IMR-90 (cell line): ENCODE results near the gene NLRC5. TPM values are rescaled to one million over a fixed set of nuclear protein-coding genes. Genes with fewer than 3 reads are reported as not detected.

ENCODE experiments used
- ATAC-seq: fragments of 200-7000 bp; cut with Tn5 transposase; 2 replicates; pipeline ENCODE4 v1.9.1; 2020; ENCODE audit warnings: low read depth, mild to moderate bottlenecking, moderate library complexity
- BruUV-seq: library from RNA; stranded (reverse); fragments of 400-500 nt; replicated peaks from 2 replicates; lab custom pipeline; 2021; lab: Mats Ljungman, UMichigan
- CTCF ChIA-PET: fragments of 300-600 bp; formaldehyde crosslinking; extraction: SDS; loops from one replicate; lab custom pipeline; 2021; ENCODE audit warnings: antibody characterized with exemption; lab: Yijun Ruan, JAX
- POLR2A ChIA-PET: fragments of 300-600 bp; sonication (Branson Sonifier 250); formaldehyde crosslinking; loops from one replicate; lab custom pipeline; 2022; ENCODE audit warnings: antibody characterized with exemption; ENCODE audit not compliant: unreplicated experiment; lab: Charles Lee
- DNase-seq: peaks from one replicate; pipeline ENCODE4 v3.0.0; 2013
- H2AFZ ChIP-seq: replicated peaks from 2 replicates; pipeline ENCODE3; 2013; ENCODE audit warnings: low read length, mild to moderate bottlenecking; ENCODE audit not compliant: poor library complexity
- H2AK5ac ChIP-seq: 2 replicates; pipeline ENCODE4 v1.6.1; 2013; ENCODE audit warnings: low read depth, low read length, inconsistent platforms
- H2AK9ac ChIP-seq: replicated peaks from 2 replicates; pipeline ENCODE3; 2013; ENCODE audit warnings: mild to moderate bottlenecking, low read depth, low read length, moderate library complexity; ENCODE audit not compliant: poor library complexity
- H2BK120ac ChIP-seq: 2 replicates; pipeline ENCODE4 v1.6.1; 2013; ENCODE audit warnings: low read depth, low read length, inconsistent platforms
- H2BK15ac ChIP-seq: 3 replicates; pipeline ENCODE4 v1.6.1; 2013; ENCODE audit warnings: low read depth, low read length, inconsistent platforms
- H2BK20ac ChIP-seq: 2 replicates; pipeline ENCODE4 v1.6.1; 2013; ENCODE audit warnings: low read depth, mild to moderate bottlenecking, inconsistent platforms, low read length, moderate library complexity
- H2BK5ac ChIP-seq: 2 replicates; pipeline ENCODE4 v1.6.1; 2013; ENCODE audit warnings: mild to moderate bottlenecking, low read depth, low read length, inconsistent platforms; ENCODE audit not compliant: poor library complexity, severe bottlenecking
- H3K14ac ChIP-seq: replicated peaks from 2 replicates; pipeline ENCODE4 v1.6.1; 2013; ENCODE audit warnings: low read depth, low read length, inconsistent platforms
- H3K18ac ChIP-seq: 2 replicates; pipeline ENCODE4 v1.6.1; 2013; ENCODE audit warnings: low read depth, low read length, control low read depth
- H3K23ac ChIP-seq: 2 replicates; pipeline ENCODE4 v1.6.1; 2013; ENCODE audit warnings: low read depth, low read length, inconsistent platforms
- H3K27ac ChIP-seq: 2 replicates; pipeline ENCODE4 v1.5.1; 2013; ENCODE audit warnings: mild to moderate bottlenecking, control low read depth, low read length; ENCODE audit not compliant: insufficient read depth
- H3K27me3 ChIP-seq: 2 replicates; pipeline ENCODE4 v1.6.1; 2013; ENCODE audit warnings: low read length; ENCODE audit not compliant: control insufficient read depth, insufficient read depth
- H3K36me3 ChIP-seq: 2 replicates; pipeline ENCODE4 v1.6.1; 2013; ENCODE audit warnings: low read length, mixed read lengths; ENCODE audit not compliant: control insufficient read depth, insufficient read depth
- H3K4ac ChIP-seq: 2 replicates; pipeline ENCODE4 v1.6.1; 2013; ENCODE audit warnings: low read depth, low read length, inconsistent platforms
- H3K4me1 ChIP-seq: 2 replicates; pipeline ENCODE4 v1.6.1; 2013; ENCODE audit warnings: low read length, mixed read lengths; ENCODE audit not compliant: control insufficient read depth, insufficient read depth
- H3K4me2 ChIP-seq: 2 replicates; pipeline ENCODE4 v1.6.1; 2013; ENCODE audit warnings: low read depth, mild to moderate bottlenecking, control low read depth, low read length, moderate library complexity
- H3K4me3 ChIP-seq: 2 replicates; pipeline ENCODE4 v1.5.1; 2013; ENCODE audit warnings: low read depth, mild to moderate bottlenecking, control low read depth, low read length, moderate library complexity; ENCODE audit not compliant: insufficient read depth
- H3K56ac ChIP-seq: 2 replicates; pipeline ENCODE4 v1.6.1; 2013; ENCODE audit warnings: low read length, inconsistent platforms; ENCODE audit not compliant: insufficient read depth; ENCODE audit errors: extremely low read depth
- H3K79me1 ChIP-seq, 2 experiments: 2 replicates each; pipeline ENCODE4 v1.6.1; 2013; ENCODE audit warnings: low read length in 2 of 2, inconsistent platforms in 1 of 2, low read depth in 1 of 2
- H3K9ac ChIP-seq: 2 replicates; pipeline ENCODE4 v1.6.1; 2013; ENCODE audit warnings: low read depth, low read length, control low read depth
- H3K9me1 ChIP-seq: 2 replicates; pipeline ENCODE4 v1.6.1; 2013; ENCODE audit warnings: low read length, inconsistent platforms; ENCODE audit not compliant: insufficient read depth
- H3K9me3 ChIP-seq: 2 replicates; pipeline ENCODE4 v1.6.1; 2013; ENCODE audit warnings: low read length; ENCODE audit not compliant: control insufficient read depth, insufficient read depth
- H4K20me1 ChIP-seq: 2 replicates; pipeline ENCODE4 v1.6.1; 2013; ENCODE audit warnings: low read length, inconsistent platforms; ENCODE audit not compliant: insufficient read depth
- H4K5ac ChIP-seq: 2 replicates; pipeline ENCODE4 v1.6.1; 2013; ENCODE audit warnings: mild to moderate bottlenecking, low read depth, low read length, control low read depth
- H4K8ac ChIP-seq, 2 experiments: 2 replicates each; pipeline ENCODE4 v1.6.1; 2013; ENCODE audit warnings: low read depth in 2 of 2, low read length in 2 of 2, control low read depth in 1 of 2, inconsistent platforms in 1 of 2
- H4K91ac ChIP-seq: 2 replicates; pipeline ENCODE4 v1.6.1; 2013; ENCODE audit warnings: low read depth, low read length, inconsistent platforms; ENCODE audit not compliant: insufficient read depth
- CEBPB ChIP-seq: IDR thresholded peaks from 2 replicates; pipeline ENCODE4 v1.6.1; 2012; ENCODE audit warnings: low read depth, low read length, improper control_type of control experiment
- CHD1 ChIP-seq: IDR thresholded peaks from 2 replicates; pipeline ENCODE4 v1.6.1; 2012; ENCODE audit warnings: low read depth, low read length, improper control_type of control experiment
- ELK1 ChIP-seq: fragments of 150-350 bp; IDR thresholded peaks from 2 replicates; pipeline ENCODE4 v1.6.1; 2016; ENCODE audit warnings: low read depth, mild to moderate bottlenecking, low read length, moderate library complexity, borderline replicate concordance
- FOS ChIP-seq: fragments of 150-350 bp; IDR thresholded peaks from 2 replicates; pipeline ENCODE4 v1.6.1; 2016; ENCODE audit warnings: low read depth, low read length
- MAFK ChIP-seq: IDR thresholded peaks from 2 replicates; pipeline ENCODE4 v1.6.1; 2012; ENCODE audit warnings: low read depth, low read length, improper control_type of control experiment
- NFE2L2 ChIP-seq: fragments of 150-350 bp; IDR thresholded peaks from 2 replicates; pipeline ENCODE4 v1.6.1; 2016; ENCODE audit warnings: low read depth, mild to moderate bottlenecking, low read length
- POLR2A ChIP-seq: IDR thresholded peaks from 2 replicates; pipeline ENCODE4 v1.6.1; 2012; ENCODE audit warnings: mild to moderate bottlenecking, low read depth, low read length
- RAD21 ChIP-seq: IDR thresholded peaks from 2 replicates; pipeline ENCODE4 v1.6.1; 2012; ENCODE audit warnings: low read length, improper control_type of control experiment
- WGBS, 2 experiments: methylation state at CpG; one replicate each; pipeline versions ENCODE4 v1.1.5 to v1.1.7; 2013; ENCODE audit warnings: missing lambda C conversion rate in 2 of 2; ENCODE audit not compliant: insufficient read length in 1 of 2; ENCODE audit errors: extremely low coverage in 2 of 2; 5-methylcytosine and 5-hydroxymethylcytosine counted together
- dilution Hi-C: fragments of 300-500 bp; cut with HindIII; formaldehyde crosslinking; loops from one replicate; pipeline ENCODE4 v1.14.3; 2018; ENCODE audit warnings: low sequenced_read_pairs; ENCODE audit not compliant: unreplicated experiment
- in situ Hi-C: fragments of 300-500 bp; cut with MboI; formaldehyde crosslinking; loops from 3 replicates; pipeline ENCODE4 v1.14.3; 2019; ENCODE audit warnings: low sequenced_read_pairs, inconsistent platforms, mixed read lengths
- intact Hi-C: fragments of 100-400 bp; cut with micrococcal nuclease; formaldehyde crosslinking; loops from 2 replicates; pipeline ENCODE4 v1.10.0; 2022
- polyA plus RNA-seq, 3 experiments: library from polyadenylated mRNA; depleted of rRNA; stranded (reverse); fragments of >200 nt; gene quantifications; 2 replicates each; pipeline ENCODE4 v1.2.3, GENCODE V29; 2012; ENCODE audit warnings: low replicate concordance in 1 of 3
- total RNA-seq: library from RNA; depleted of rRNA; stranded (reverse); fragments of >200 nt; gene quantifications from 2 replicates; pipeline ENCODE4 v1.2.3, GENCODE V29; 2012

NLRC5 gene
- total and polyA plus RNA-seq, 2 of the 4 experiments (the other 2 are of a cell fraction), result 9.1 to 14.9 TPM

GRCh38 chr16:57038166-57038565, 48.8 kb downstream of the NLRC5 start:
- 0 out of 2 replicates have a peak overlapping the region, but pooled peaks have one; percentile 46 for H3K14ac ChIP-seq
- H3K23ac ChIP-seq, result no peak overlapping the region
- H2AFZ ChIP-seq, result no peak overlapping the region
- no peak overlapping the region for H3K4me2 ChIP-seq
- no peak overlapping the region for H3K18ac ChIP-seq
- H3K56ac ChIP-seq, result no peak overlapping the region
- no peak overlapping the region; the same call in 1 of the 2 replicates for H2BK20ac ChIP-seq
- H3K9me3 ChIP-seq, result no peaks in the 10 kb centered on the region; the same call in 1 of the 2 replicates
- DNase-seq (peak; percentile 63), ATAC-seq (no peak)
- H3K4ac ChIP-seq, result peak overlapping the region; percentile 28; the same call in 1 of the 2 replicates
- TF ChIP-seq MAFK, result peak; percentile 10; the same call in 1 of the 2 replicates
- TF ChIP-seq FOS, result 0 out of 2 replicates have a peak, but pooled peaks have one; percentile 15
- no peak for TF ChIP-seq CHD1
- TF ChIP-seq ELK1, result no peak
- TF ChIP-seq CEBPB, result peak; percentile 49
- no peak for TF ChIP-seq POLR2A
- no peak for TF ChIP-seq NFE2L2
- TF ChIP-seq RAD21, result no peak
- peak overlapping the region; percentile 43; the same call in 1 of the 2 replicates for H2AK5ac ChIP-seq
- H2AK9ac ChIP-seq, result no peak overlapping the region
- peaks cover 13% of the 10 kb centered on the region for H3K4me1 ChIP-seq
- no CpG with 5 or more reads among the region's 2 CpGs for WGBS, 2 experiments
- CTCF ChIA-PET, result no interaction called here
- intact Hi-C loops, result no loop called here
- no peaks in the 10 kb centered on the region for H4K20me1 ChIP-seq
- peaks cover 18% of the 10 kb centered on the region for H3K36me3 ChIP-seq
- no peak overlapping the region; the same call in 1 of the 2 replicates for H4K91ac ChIP-seq
- H4K8ac ChIP-seq, result no peak overlapping the region; a peak in 1 of 4 replicates
- H3K27ac ChIP-seq, result peak overlapping the region; percentile 13; the same call in 1 of the 2 replicates
- BruUV-seq, result no TSS peak
- H3K9me1 ChIP-seq, result peaks cover 23% of the 10 kb centered on the region
- peaks cover 0 to 11% of the 10 kb centered on the region in 2 experiments; a peak in 2 of 4 replicates for H3K79me1 ChIP-seq
- H3K4me3 ChIP-seq, result no peak overlapping the region
- POLR2A ChIA-PET, result no interaction called here
- no peaks in the 10 kb centered on the region for H3K27me3 ChIP-seq
- H2BK15ac ChIP-seq, result no peak overlapping the region
- H2BK5ac ChIP-seq, result no peak overlapping the region
- H2BK120ac ChIP-seq, result peak overlapping the region; percentile 30; the same call in 1 of the 2 replicates
- no peak overlapping the region for H4K5ac ChIP-seq
- H3K9ac ChIP-seq, result no peak overlapping the region
- dilution Hi-C loops, result no loop called here
- in situ Hi-C loops, result no loop called here
